ENCODE results near the gene DGCR8.

Gene DGCR8

DNA sequence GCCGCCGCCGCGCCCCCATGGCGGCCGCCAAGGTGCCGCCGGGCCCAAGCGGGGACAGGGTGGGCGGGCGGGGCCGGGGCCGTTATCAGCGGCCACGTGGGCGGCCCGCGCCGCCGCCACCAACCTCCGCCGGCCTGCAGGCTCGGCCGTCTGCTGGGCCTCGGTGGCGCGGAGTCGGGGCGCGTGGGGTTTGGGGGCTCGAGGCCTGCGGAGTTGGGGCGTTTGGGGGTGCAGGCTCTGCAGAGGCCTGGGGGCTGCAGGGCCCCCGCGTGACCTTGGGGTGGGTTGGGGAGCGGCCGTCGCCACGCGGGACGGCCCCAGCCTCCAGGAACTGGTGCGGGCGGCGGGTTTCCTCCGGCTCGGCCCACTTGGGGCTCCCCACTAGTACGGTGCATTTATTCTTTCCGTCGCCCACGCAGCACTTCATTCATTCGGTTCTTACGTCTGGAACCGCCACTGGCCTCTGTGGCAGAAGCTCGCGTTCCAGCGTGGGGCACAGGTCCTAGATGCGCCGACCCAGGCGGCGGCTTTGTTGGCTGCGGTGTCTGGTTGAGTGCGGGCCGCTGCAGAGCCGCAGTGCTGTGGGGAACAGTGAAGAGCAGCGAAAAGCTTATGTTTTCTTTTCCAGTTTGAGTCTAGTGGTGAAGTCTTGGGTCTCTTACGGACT lies 37.7 kb downstream of the DGCR8 start:
- Histone ChIP-seq H3K9me3 (no peaks in the 10 kb centered on the region), H3K4me3 (peak overlapping the region; percentile 78 to 90), H3K4me1 (peaks cover 4 to 58% (median 29%) of the 10 kb centered on the region in 4 donors), H3K27me3 (no peaks in the 10 kb centered on the region), H3K36me3 (peaks cover 15 to 68% (median 57%) of the 10 kb centered on the region in 3 donors), H3K27ac (peak overlapping the region; percentile 86 to 88)
- no peak for DNase-seq
- intact Hi-C loops (cut with DNase I; ENCODE audit: low total_unique reads): no loop called here
- TF ChIP-seq, protein P1, sequence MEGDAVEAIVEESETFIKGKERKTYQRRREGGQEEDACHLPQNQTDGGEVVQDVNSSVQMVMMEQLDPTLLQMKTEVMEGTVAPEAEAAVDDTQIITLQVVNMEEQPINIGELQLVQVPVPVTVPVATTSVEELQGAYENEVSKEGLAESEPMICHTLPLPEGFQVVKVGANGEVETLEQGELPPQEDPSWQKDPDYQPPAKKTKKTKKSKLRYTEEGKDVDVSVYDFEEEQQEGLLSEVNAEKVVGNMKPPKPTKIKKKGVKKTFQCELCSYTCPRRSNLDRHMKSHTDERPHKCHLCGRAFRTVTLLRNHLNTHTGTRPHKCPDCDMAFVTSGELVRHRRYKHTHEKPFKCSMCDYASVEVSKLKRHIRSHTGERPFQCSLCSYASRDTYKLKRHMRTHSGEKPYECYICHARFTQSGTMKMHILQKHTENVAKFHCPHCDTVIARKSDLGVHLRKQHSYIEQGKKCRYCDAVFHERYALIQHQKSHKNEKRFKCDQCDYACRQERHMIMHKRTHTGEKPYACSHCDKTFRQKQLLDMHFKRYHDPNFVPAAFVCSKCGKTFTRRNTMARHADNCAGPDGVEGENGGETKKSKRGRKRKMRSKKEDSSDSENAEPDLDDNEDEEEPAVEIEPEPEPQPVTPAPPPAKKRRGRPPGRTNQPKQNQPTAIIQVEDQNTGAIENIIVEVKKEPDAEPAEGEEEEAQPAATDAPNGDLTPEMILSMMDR (IDR thresholded peaks at IDR 0.05): no peak

DNA sequence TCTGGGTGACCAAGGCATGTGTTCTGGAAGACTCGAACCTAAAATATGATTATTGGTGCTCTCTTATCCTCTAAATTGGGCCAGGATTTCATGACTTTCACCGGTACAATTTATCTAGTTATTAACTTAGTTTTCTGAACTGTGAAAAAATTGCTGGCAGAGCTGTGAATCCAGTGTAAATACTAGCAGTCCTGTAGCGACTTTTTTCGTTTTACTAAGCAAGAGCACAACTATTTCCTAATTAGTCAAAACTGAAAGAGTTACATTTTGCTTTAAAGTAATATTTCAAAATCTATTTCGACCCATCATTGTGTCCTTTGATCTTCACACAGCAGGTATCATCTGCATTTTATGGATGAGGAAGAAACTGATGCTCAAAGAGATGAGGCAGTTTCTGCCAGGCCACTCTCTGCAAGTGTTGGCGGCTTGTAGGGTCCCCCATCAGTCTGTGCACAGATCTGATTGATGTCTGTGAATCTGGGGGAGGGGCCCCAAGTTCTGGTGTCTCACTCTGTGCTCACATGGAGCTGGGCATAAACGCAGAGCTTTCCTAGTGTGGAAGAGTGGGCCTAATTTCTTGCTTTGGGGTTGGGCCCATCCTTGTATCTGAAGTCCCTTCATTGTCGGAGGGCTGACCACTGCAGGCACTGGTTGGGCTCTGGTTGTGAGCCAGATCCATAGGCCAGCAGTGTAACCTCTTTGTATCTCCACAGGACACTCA lies 38.4 kb downstream of the DGCR8 start:
- TF ChIP-seq, protein P1 (IDR thresholded peaks at IDR 0.05): no peak
- intact Hi-C loops (cut with DNase I; ENCODE audit: low total_unique reads): no loop called here
- H3K27ac ChIP-seq: peak overlapping the region; percentile 86 to 88
- H3K9me3 ChIP-seq: no peaks in the 10 kb centered on the region
- H3K36me3 ChIP-seq: peaks cover 15 to 63% (median 54%) of the 10 kb centered on the region in 3 donors
- peak overlapping the region; percentile 78 to 90 for H3K4me3 ChIP-seq
- H3K4me1 ChIP-seq: peaks cover 4 to 58% (median 29%) of the 10 kb centered on the region in 4 donors
- DNase-seq: no peak
- H3K27me3 ChIP-seq: no peaks in the 10 kb centered on the region

DNA sequence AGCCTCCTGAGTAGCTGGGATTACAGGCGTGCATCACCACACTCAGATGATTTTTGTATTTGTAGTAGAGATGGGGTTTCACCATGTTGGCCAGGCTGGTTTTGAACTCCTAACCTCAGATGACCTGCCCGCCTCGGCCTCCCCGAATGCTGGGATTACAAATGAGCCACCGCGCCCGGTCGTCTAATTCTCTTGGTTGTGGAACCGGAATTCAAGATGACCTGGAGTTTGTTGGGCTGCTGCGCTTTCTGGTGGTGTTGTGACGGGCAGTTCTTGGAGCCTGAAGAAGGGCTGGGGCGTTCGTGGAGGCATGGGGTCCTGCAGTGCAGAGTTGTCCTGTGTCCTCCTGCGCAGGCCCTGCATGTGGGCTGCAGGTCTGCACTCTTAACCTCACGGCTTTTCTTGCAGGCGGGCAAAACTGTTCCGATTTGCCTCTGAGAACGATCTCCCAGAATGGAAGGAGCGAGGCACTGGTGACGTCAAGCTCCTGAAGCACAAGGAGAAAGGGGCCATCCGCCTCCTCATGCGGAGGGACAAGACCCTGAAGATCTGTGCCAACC lies 41.9 kb downstream of the DGCR8 start:
- intact Hi-C loops (cut with DNase I; ENCODE audit: low total_unique reads): no loop called here
- H3K36me3 ChIP-seq: peaks cover 34 to 71% (median 62%) of the 10 kb centered on the region in 3 donors

DNA sequence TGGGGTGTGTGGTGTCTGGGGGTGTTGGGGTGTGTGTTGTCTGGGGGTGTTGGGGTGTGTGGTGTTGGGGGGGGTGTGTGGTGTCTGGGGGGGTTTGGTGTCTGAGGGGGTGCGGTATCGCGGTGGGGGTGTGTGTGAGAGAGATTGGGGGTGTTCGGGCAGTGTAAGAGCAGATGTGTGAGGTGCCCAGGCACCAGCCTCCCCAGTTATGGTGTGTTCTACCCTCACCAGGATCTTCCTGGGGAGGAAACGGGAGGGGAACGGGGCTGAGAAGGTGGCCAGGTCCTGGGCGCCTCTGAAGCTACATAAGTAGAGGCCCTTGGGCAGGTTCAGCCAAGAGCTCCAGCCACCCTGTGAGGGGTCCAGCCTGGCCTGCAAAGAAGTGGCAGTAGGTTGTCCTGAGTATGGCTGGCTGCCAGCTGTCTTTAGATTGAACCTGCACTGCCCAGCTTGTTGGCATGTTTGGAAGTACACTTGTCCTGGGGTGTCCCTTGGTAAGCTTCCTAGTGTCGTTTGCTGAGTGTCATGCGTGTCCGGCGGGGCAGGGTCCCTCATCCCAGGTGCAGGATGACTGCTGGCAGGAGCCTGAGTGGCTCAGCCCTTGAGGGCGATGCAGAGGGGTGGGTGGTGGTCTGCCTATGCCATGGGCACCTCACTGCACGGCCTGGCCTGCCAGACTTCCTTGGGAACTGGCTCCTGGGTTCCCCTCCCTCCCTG lies 43.5 kb downstream of the DGCR8 start:
- Histone ChIP-seq H3K27me3 (no peaks in the 10 kb centered on the region), H3K9me3 (no peaks in the 10 kb centered on the region), H3K4me3 (no peak overlapping the region), H3K36me3 (peaks cover 34 to 81% (median 62%) of the 10 kb centered on the region in 3 donors), H3K4me1 (peaks cover 0 to 34% (median 11%) of the 10 kb centered on the region in 4 donors), H3K27ac (no peak overlapping the region)
- DNase-seq: no peak
- TF ChIP-seq, protein P1 (IDR thresholded peaks at IDR 0.05): no peak
- intact Hi-C loops (cut with DNase I; ENCODE audit: low total_unique reads): no loop called here

More for the DNA sequence above, 41.9 kb downstream of the DGCR8 start:
- TF ChIP-seq, protein P1 (IDR thresholded peaks at IDR 0.05): no peak
- Histone ChIP-seq H3K27me3 (no peaks in the 10 kb centered on the region), H3K4me3 (no peak overlapping the region), H3K4me1 (peaks cover 4 to 43% (median 18%) of the 10 kb centered on the region in 4 donors), H3K9me3 (no peaks in the 10 kb centered on the region), H3K27ac (no peak overlapping the region)
- no peak for DNase-seq

DNA sequence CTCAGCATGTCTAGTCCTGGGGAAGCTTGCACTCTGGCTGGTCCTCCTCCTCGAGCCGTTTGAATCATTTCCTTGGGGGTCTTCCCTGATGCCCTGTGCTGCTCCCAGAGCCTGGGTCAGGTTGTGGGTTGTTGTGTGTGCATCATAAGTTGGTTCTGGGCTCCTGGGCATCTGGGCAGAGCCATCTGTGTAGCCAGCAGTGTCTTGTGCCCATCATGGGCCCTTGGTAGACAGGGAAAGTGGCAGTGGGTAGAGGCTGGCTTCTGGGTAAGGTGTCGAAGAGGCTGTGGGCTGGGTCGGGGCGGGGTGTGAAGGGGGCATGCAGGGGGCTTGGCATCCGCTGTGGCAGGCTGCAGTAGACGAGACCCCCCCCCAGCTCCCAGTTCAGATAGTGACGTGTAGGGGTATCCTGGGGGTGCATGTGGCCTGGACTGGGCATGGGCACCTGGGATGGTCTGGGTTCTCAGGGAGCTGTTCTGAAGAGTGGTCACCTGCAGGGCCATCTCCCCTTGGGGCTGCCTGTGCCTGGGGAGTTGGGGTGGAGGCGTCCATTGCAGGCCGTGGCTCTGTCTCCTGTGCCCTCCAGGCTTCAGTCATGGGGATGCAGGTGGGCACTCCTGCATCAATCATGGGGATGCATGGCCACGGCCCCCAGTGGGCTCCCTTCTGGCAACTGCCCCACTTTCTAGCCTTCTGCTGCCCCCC lies 44.2 kb downstream of the DGCR8 start:
- intact Hi-C loops (cut with DNase I; ENCODE audit: low total_unique reads): no loop called here
- peaks cover 0 to 28% (median 6%) of the 10 kb centered on the region in 4 donors for H3K4me1 ChIP-seq
- H3K27me3 ChIP-seq: no peaks in the 10 kb centered on the region
- no peak for DNase-seq
- H3K27ac ChIP-seq: no peak overlapping the region
- no peaks in the 10 kb centered on the region for H3K9me3 ChIP-seq
- H3K36me3 ChIP-seq: peaks cover 34 to 79% (median 58%) of the 10 kb centered on the region in 3 donors
- no peak overlapping the region for H3K4me3 ChIP-seq
- TF ChIP-seq, protein P1 (IDR thresholded peaks at IDR 0.05): no peak

Measured in tibial artery (tissue), 4 donors.